Stimulated activated CD8-positive, alpha-beta memory T cell treated with anti-CD3 and anti-CD28 coated beads, Interleukin-7, amount 100 ng/mL, for 1 hour (primary cell): ENCODE results near the gene TM4SF18.
"Not testable (repeated sequence)": the region's sequence is repeated elsewhere in the genome, so short reads cannot be mapped to it uniquely, and the experiment has no call there.

Experiments
- DNase-seq, 2 donors: peaks; one replicate each; pipeline ENCODE4 v3.0.0-alpha.2; 2020; ENCODE audit warnings: low read depth in 2 of 2

The TM4SF18 gene

GRCh38 chr3:149333176-149333859, at the start of gene TM4SF18:
Gene TM4SF18 (minus strand): TSS chr3:149333636. CDS start chr3:149333382, 254 bp downstream.
- no peak for DNase-seq

- no peak for DNase-seq
Observed at GRCh38 chr3:149382518-149382917, 49.1 kb upstream of the TM4SF18 start.

- DNase-seq: no peak
Observed at GRCh38 chr3:149382101-149382467, 48.6 kb upstream of the TM4SF18 start.

GRCh38 chr3:149381173-149382100, 48.0 kb upstream of the TM4SF18 start:
- no peak for DNase-seq

- not testable (repeated sequence) for DNase-seq
Observed at GRCh38 chr3:149380220-149380619, 46.8 kb upstream of the TM4SF18 start.

- no peak for DNase-seq
Observed at GRCh38 chr3:149378478-149379309, 45.3 kb upstream of the TM4SF18 start.

GRCh38 chr3:149377408-149378364, 44.2 kb upstream of the TM4SF18 start, which contains the start of gene TM4SF1:
Gene TM4SF1 (minus strand): TSS chr3:149377649. CDS start chr3:149377547, 102 bp downstream.
- no peak for DNase-seq

- no peak for DNase-seq
Observed at GRCh38 chr3:149376718-149377407, 43.4 kb upstream of the TM4SF18 start.

- DNase-seq: no peak
Observed at GRCh38 chr3:149375501-149376196, 42.2 kb upstream of the TM4SF18 start.

GRCh38 chr3:149374793-149375500, 41.5 kb upstream of the TM4SF18 start:
- DNase-seq: no peak

GRCh38 chr3:149374391-149374790, 41.0 kb upstream of the TM4SF18 start:
- DNase-seq: no peak

- DNase-seq: no peak
Observed at GRCh38 chr3:149373235-149374125, 40.0 kb upstream of the TM4SF18 start.

GRCh38 chr3:149371723-149372114, 38.3 kb upstream of the TM4SF18 start:
- DNase-seq: no peak

- DNase-seq: no peak
Observed at GRCh38 chr3:149371001-149371722, 37.7 kb upstream of the TM4SF18 start.

- no peak for DNase-seq
Observed at GRCh38 chr3:149369991-149370866, 36.8 kb upstream of the TM4SF18 start.
